H9 (cell line): ENCODE data around the gene CALHM1. TPM values are rescaled to one million over a fixed set of nuclear protein-coding genes. Genes with fewer than 3 reads are reported as not detected.

Source experiments
- DNase-seq: peaks from one replicate; pipeline ENCODE4 v3.0.0-alpha.2; 2017
- H2AFZ ChIP-seq: one replicate; pipeline ENCODE4 v1.6.1; 2013; ENCODE audit warnings: mild to moderate bottlenecking, low read length, control low read depth, moderate library complexity
- H2AK5ac ChIP-seq: 2 replicates; pipeline ENCODE4 v1.6.1; 2013; ENCODE audit warnings: low read length, control low read depth, mixed read lengths; ENCODE audit not compliant: insufficient read length
- H2BK120ac ChIP-seq: one replicate; pipeline ENCODE4 v1.6.1; 2013; ENCODE audit warnings: low read depth, mild to moderate bottlenecking, low read length, control low read depth, inconsistent platforms; ENCODE audit not compliant: poor library complexity, severe bottlenecking
- H2BK12ac ChIP-seq: 2 replicates; pipeline ENCODE4 v1.6.1; 2013; ENCODE audit warnings: low read length, control low read depth, mixed read lengths, low read depth; ENCODE audit not compliant: insufficient read length
- H2BK15ac ChIP-seq: 2 replicates; pipeline ENCODE4 v1.6.1; 2013; ENCODE audit warnings: low read depth, low read length, control low read depth
- H2BK20ac ChIP-seq: one replicate; pipeline ENCODE4 v1.6.1; 2013; ENCODE audit warnings: low read depth, mild to moderate bottlenecking, low read length, control low read depth, inconsistent platforms; ENCODE audit not compliant: poor library complexity, severe bottlenecking
- H2BK5ac ChIP-seq: 2 replicates; pipeline ENCODE4 v1.6.1; 2013; ENCODE audit warnings: low read length, control low read depth, mixed read lengths; ENCODE audit not compliant: insufficient read length
- H3K14ac ChIP-seq: 2 replicates; pipeline ENCODE4 v1.6.1; 2013; ENCODE audit warnings: low read length, control low read depth; ENCODE audit not compliant: insufficient read depth
- H3K18ac ChIP-seq: 2 replicates; pipeline ENCODE4 v1.6.1; 2013; ENCODE audit warnings: low read depth, mild to moderate bottlenecking, mixed read lengths, low read length, control low read depth; ENCODE audit not compliant: insufficient read length
- H3K23ac ChIP-seq: 2 replicates; pipeline ENCODE4 v1.6.1; 2013; ENCODE audit warnings: low read length, control low read depth, mixed read lengths, low read depth; ENCODE audit not compliant: insufficient read length
- H3K23me2 ChIP-seq: 2 replicates; pipeline ENCODE4 v1.6.1; 2013; ENCODE audit warnings: low read depth, mild to moderate bottlenecking, mixed read lengths, low read length, control low read depth; ENCODE audit not compliant: insufficient read length, poor library complexity, severe bottlenecking
- H3K27ac ChIP-seq: 2 replicates; pipeline ENCODE4 v1.5.1; 2013; ENCODE audit warnings: low read length, control low read depth, mixed read lengths, low read depth; ENCODE audit not compliant: insufficient read length
- H3K27me3 ChIP-seq: 2 replicates; pipeline ENCODE4 v1.6.1; 2013; ENCODE audit warnings: low read length, control low read depth, inconsistent platforms; ENCODE audit not compliant: insufficient read depth
- H3K4ac ChIP-seq: 2 replicates; pipeline ENCODE4 v1.6.1; 2013; ENCODE audit warnings: low read depth, mild to moderate bottlenecking, control low read depth, inconsistent platforms, low read length, moderate library complexity
- H3K4me1 ChIP-seq: 2 replicates; pipeline ENCODE4 v1.6.1; 2013; ENCODE audit warnings: low read length, control low read depth, inconsistent platforms; ENCODE audit not compliant: insufficient read depth
- H3K4me2 ChIP-seq: 2 replicates; pipeline ENCODE4 v1.6.1; 2013; ENCODE audit warnings: low read length, control low read depth, mixed read lengths; ENCODE audit not compliant: insufficient read length, insufficient read depth
- H3K56ac ChIP-seq: 2 replicates; pipeline ENCODE4 v1.6.1; 2013; ENCODE audit warnings: low read depth, mild to moderate bottlenecking, mixed read lengths, low read length, control low read depth; ENCODE audit not compliant: insufficient read length
- H3K79me1 ChIP-seq: 2 replicates; pipeline ENCODE4 v1.6.1; 2013; ENCODE audit warnings: low read depth, mild to moderate bottlenecking, moderate library complexity, low read length, control low read depth, inconsistent platforms; ENCODE audit not compliant: insufficient read depth, poor library complexity, severe bottlenecking
- H3K79me2 ChIP-seq: 2 replicates; pipeline ENCODE4 v1.6.1; 2013; ENCODE audit warnings: low read length, control low read depth, inconsistent platforms; ENCODE audit not compliant: insufficient read depth
- H3K9ac ChIP-seq: 2 replicates; pipeline ENCODE4 v1.6.1; 2013; ENCODE audit warnings: low read length, control low read depth, mixed read lengths; ENCODE audit not compliant: insufficient read length; ENCODE audit errors: extremely low read depth
- H3K9me3 ChIP-seq: one replicate; pipeline ENCODE4 v1.6.1; 2013; ENCODE audit warnings: low read depth, low read length, inconsistent platforms; ENCODE audit not compliant: control insufficient read depth
- H3T11ph ChIP-seq: one replicate; pipeline ENCODE4 v1.6.1; 2013; ENCODE audit warnings: mild to moderate bottlenecking, low read length, control low read depth, inconsistent platforms
- H4K20me1 ChIP-seq: one replicate; pipeline ENCODE4 v1.6.1; 2013; ENCODE audit not compliant: control insufficient read depth, insufficient read length, insufficient read depth
- H4K5ac ChIP-seq: 2 replicates; pipeline ENCODE4 v1.6.1; 2013; ENCODE audit warnings: low read depth, mild to moderate bottlenecking, mixed read lengths, low read length, control low read depth; ENCODE audit not compliant: insufficient read length
- H4K8ac ChIP-seq: replicated peaks from 2 replicates; pipeline ENCODE4 v1.6.1; 2013; ENCODE audit warnings: low read length, control low read depth, mixed read lengths, low read depth; ENCODE audit not compliant: insufficient read length
- H4K91ac ChIP-seq: 2 replicates; pipeline ENCODE4 v1.6.1; 2013; ENCODE audit warnings: low read depth, mild to moderate bottlenecking, moderate library complexity, mixed read lengths, low read length, control low read depth; ENCODE audit not compliant: insufficient read length
- H3K27ac Mint-ChIP-seq, 3 experiments: 2 replicates in 2 of 3; 3 replicates in 1 of 3; pipeline ENCODE4 v1.8.0; 2020 to 2021; ENCODE audit warnings: mixed read lengths in 3 of 3, mild to moderate bottlenecking in 1 of 3, moderate library complexity in 1 of 3
- H3K27me3 Mint-ChIP-seq: 2 replicates; pipeline ENCODE4 v1.8.0; 2021; ENCODE audit warnings: low read depth, mild to moderate bottlenecking, moderate library complexity, mixed read lengths
- H3K36me3 Mint-ChIP-seq, 3 experiments: 2 replicates in 2 of 3; 3 replicates in 1 of 3; pipeline ENCODE4 v1.8.0; 2020 to 2021; ENCODE audit warnings: low read depth in 3 of 3, mixed read lengths in 3 of 3; ENCODE audit not compliant: insufficient read depth in 1 of 3
- H3K4me1 Mint-ChIP-seq, 2 experiments: 2 replicates each; pipeline ENCODE4 v1.8.0; 2020; ENCODE audit warnings: mixed read lengths in 2 of 2
- H3K4me3 Mint-ChIP-seq, 2 experiments: 2 replicates in 1 of 2; 3 replicates in 1 of 2; pipeline ENCODE4 v1.8.0; 2020 to 2021; ENCODE audit warnings: mild to moderate bottlenecking in 2 of 2, mixed read lengths in 2 of 2, moderate library complexity in 1 of 2
- H3K9me3 Mint-ChIP-seq, 2 experiments: 2 replicates in 1 of 2; 3 replicates in 1 of 2; pipeline ENCODE4 v1.8.0; 2020; ENCODE audit warnings: mild to moderate bottlenecking in 2 of 2, mixed read lengths in 2 of 2, moderate library complexity in 1 of 2
- CTCF ChIP-seq: fragments of 200-600 bp; sonication (generic); conservative IDR thresholded peaks from 3 replicates; pipeline ENCODE4 v1.8.0; 2021; ENCODE audit warnings: antibody characterized with exemption, mild to moderate bottlenecking
- WGBS: extraction: QIAGEN DNeasy Blood & Tissue Kit; methylation state at CpG from one replicate; pipeline ENCODE4 v1.1.7; 2013; ENCODE audit warnings: missing lambda C conversion rate, low lambda C conversion rate, mixed read lengths; ENCODE audit not compliant: insufficient read length; ENCODE audit errors: extremely low coverage; 5-methylcytosine and 5-hydroxymethylcytosine counted together
- total RNA-seq: library from RNA; stranded (reverse); gene quantifications from 2 replicates; pipeline ENCODE4 v1.2.1, GENCODE V29; 2021

Gene CALHM1
- total RNA-seq, 1 experiment from 2014 or later, result 0.13 TPM

GRCh38 chr10:103454026-103454425 is 4.7 kb downstream of the CALHM1 start:
- no peak overlapping the region for H2BK20ac ChIP-seq
- H3K36me3 Mint-ChIP-seq, result peaks cover 0 to 6% (median 6%) of the 10 kb centered on the region in 3 experiments; a peak in 4 of 7 replicates
- TF ChIP-seq CTCF, result no peak
- no peak overlapping the region for H3K9ac ChIP-seq
- H3K4me2 ChIP-seq, result no peak overlapping the region
- H3T11ph ChIP-seq, result no peak overlapping the region
- H4K91ac ChIP-seq, result no peak overlapping the region
- H3K27me3 ChIP-seq, result no peaks in the 10 kb centered on the region
- no peaks in the 10 kb centered on the region for H3K9me3 ChIP-seq
- H3K79me2 ChIP-seq, result no peaks in the 10 kb centered on the region
- H3K18ac ChIP-seq, result no peak overlapping the region
- no peak overlapping the region for H3K23ac ChIP-seq
- no peaks in the 10 kb centered on the region for H3K9me3 Mint-ChIP-seq
- no peak overlapping the region for H4K8ac ChIP-seq
- no peak overlapping the region for H3K27ac ChIP-seq
- no peak overlapping the region for H3K4ac ChIP-seq
- H4K5ac ChIP-seq, result no peak overlapping the region
- H3K79me1 ChIP-seq, result no peaks in the 10 kb centered on the region
- no peak overlapping the region for H2AFZ ChIP-seq
- no peaks in the 10 kb centered on the region; the same call in 1 of the 2 replicates for H3K27me3 Mint-ChIP-seq
- H3K4me1 ChIP-seq, result no peaks in the 10 kb centered on the region
- peaks cover 4 to 12% of the 10 kb centered on the region in 2 experiments for H3K4me1 Mint-ChIP-seq
- no peak overlapping the region for H2BK15ac ChIP-seq
- H4K20me1 ChIP-seq, result no peaks in the 10 kb centered on the region
- no CpG with 5 or more reads among the region's 4 CpGs for WGBS
- H3K27ac Mint-ChIP-seq, result peak overlapping the region in 1 of 3 experiments; percentile 55; a peak in 1 of 7 replicates
- H2BK120ac ChIP-seq, result no peak overlapping the region
- no peak overlapping the region for H3K56ac ChIP-seq
- no peak for DNase-seq
- H3K4me3 Mint-ChIP-seq, result no peak overlapping the region
- H3K23me2 ChIP-seq, result no peaks in the 10 kb centered on the region
- no peak overlapping the region for H2BK12ac ChIP-seq
- no peak overlapping the region for H3K14ac ChIP-seq
- H2AK5ac ChIP-seq, result no peak overlapping the region
- H2BK5ac ChIP-seq, result no peak overlapping the region
